Left lung (tissue), 10 donors: ENCODE data around the gene CHRNA5. TPM values are rescaled to one million over a fixed set of nuclear protein-coding genes. Genes with fewer than 3 reads are reported as not detected.
A peak's percentile ranks its signal among the peaks of the same experiment; 100 is the strongest.

Experiments used
- ATAC-seq: fragments of 200-7000 bp; cut with Tn5 transposase; one replicate; pipeline ENCODE4 v1.9.1; 2020; ENCODE audit warnings: moderate library complexity
- DNase-seq, 4 donors: peaks; one replicate each; pipeline ENCODE4 v3.0.0-alpha.2; 2013 to 2020
- H3K27ac ChIP-seq, 2 donors: fragments of 200-600 bp; sonication (generic) in 1 of 2; one replicate each; pipeline versions ENCODE4 v1.5.0 to v1.8.0; 2020 to 2021
- H3K27me3 ChIP-seq, 2 donors: fragments of 200-600 bp; sonication (generic) in 1 of 2; one replicate each; pipeline versions ENCODE4 v1.5.0 to v1.8.0; 2020 to 2021
- H3K36me3 ChIP-seq, 2 donors: fragments of 200-600 bp; sonication (generic) in 1 of 2; one replicate each; pipeline versions ENCODE4 v1.5.0 to v1.8.0; 2020 to 2021
- H3K4me1 ChIP-seq, 2 donors: fragments of 200-600 bp; one replicate each; pipeline ENCODE4 v1.8.0; 2021
- H3K4me3 ChIP-seq, 2 donors: fragments of 200-600 bp; sonication (generic) in 1 of 2; one replicate each; pipeline versions ENCODE4 v1.5.0 to v1.8.0; 2020 to 2021; ENCODE audit warnings: mild to moderate bottlenecking in 1 of 2
- H3K9me3 ChIP-seq, 2 donors: fragments of 200-600 bp; sonication (generic) in 1 of 2; one replicate each; pipeline versions ENCODE4 v1.5.0 to v1.8.0; 2020 to 2021
- CTCF ChIP-seq, 2 donors: fragments of 200-600 bp; sonication (generic) in 1 of 2; IDR thresholded peaks; one replicate each; pipeline versions ENCODE4 v1.5.0 to v1.8.0; 2021; ENCODE audit warnings: antibody characterized with exemption in 2 of 2
- intact Hi-C, 2 donors: fragments of 100-400 bp; cut with DNase I; formaldehyde crosslinking; loops; one replicate each; pipeline versions ENCODE4 v1.11.2 to v1.14.2; 2022
- polyA plus RNA-seq, 6 donors: library from polyadenylated mRNA; unstranded; fragments of 120-200 nt; gene quantifications; one replicate each; pipeline ENCODE4 v1.2.1, GENCODE V29; 2013; ENCODE audit not compliant: insufficient read length in 6 of 6
- total RNA-seq, 2 donors: library from RNA; stranded (reverse); fragmentation: NEBNext Ultra II Directional; extraction: Animal tissue kit (Norgen Biotek cat#: 25700); gene quantifications; one replicate each; pipeline ENCODE4 v1.2.1, GENCODE V29; 2021
- donor health status: DM: no; HTN: yes; CAD: no.
- donor health status: DM: no; HTN: no; CAD: no.

The CHRNA5 gene
- total and polyA plus RNA-seq, 8 donors = 1.1 to 2.7 (median 1.9) TPM

DNA sequence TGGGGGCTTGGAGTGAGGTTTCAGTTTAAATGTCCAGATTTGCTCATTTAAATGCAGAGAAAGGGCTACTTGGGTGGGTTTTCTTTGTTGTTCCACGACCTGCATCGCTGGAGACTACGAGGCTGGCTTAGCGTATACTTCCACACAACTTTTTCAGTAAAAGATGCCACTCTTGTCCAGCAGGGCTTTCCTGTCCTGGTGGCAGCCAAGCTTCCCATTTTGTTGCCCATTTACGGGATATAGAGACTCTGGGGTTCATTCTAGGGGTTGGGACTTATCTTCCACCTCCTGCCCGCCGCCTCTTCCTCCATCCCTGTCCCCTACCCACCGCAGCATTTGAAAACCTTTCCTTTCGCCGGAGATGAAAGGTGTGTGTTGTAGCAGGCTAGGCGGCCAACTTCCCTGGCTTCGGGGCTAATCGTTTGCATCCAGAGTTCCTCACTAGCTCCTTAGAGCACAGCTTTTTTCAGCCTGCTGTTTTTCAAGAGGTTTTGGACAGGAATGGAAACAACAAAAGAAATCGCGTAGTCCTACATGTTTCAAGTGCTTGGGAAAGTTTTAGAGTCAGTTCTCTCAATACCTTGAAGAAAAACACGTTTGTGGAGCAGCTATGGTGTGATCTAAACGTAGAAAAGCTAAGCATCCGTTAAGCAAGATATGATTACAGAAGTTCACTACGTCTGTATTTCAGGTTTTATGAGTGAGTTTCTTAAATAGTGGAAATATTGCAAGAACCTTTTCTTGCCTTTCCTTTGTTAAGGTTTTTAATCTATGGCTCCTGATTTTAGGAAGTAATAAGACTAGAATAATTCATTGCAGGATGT, 843 bp downstream of the CHRNA5 start:
- no peaks in the 10 kb centered on the region for H3K36me3 ChIP-seq
- TF ChIP-seq CTCF (IDR thresholded peaks at IDR 0.05) = no peak
- no peak overlapping the region for H3K27ac ChIP-seq
- intact Hi-C loops = no loop called here
- ATAC-seq = peak; percentile 31
- H3K9me3 ChIP-seq = no peaks in the 10 kb centered on the region
- peak overlapping the region; percentile 44 to 51 for H3K4me3 ChIP-seq
- H3K27me3 ChIP-seq = peaks cover 8 to 56% of the 10 kb centered on the region in 2 donors
- peaks cover 6 to 18% of the 10 kb centered on the region in 2 donors for H3K4me1 ChIP-seq
- peak in 2 of 4 donors; percentile 9 for DNase-seq

GRCh38 chr15:78567531-78567930, 2.2 kb downstream of the CHRNA5 start:
- no peak for DNase-seq
- TF ChIP-seq CTCF (IDR thresholded peaks at IDR 0.05) = no peak
- no peaks in the 10 kb centered on the region for H3K9me3 ChIP-seq
- no peak for ATAC-seq
- no peaks in the 10 kb centered on the region for H3K36me3 ChIP-seq
- intact Hi-C loops = no loop called here
- no peak overlapping the region for H3K27ac ChIP-seq
- H3K4me3 ChIP-seq = no peak overlapping the region
- H3K4me1 ChIP-seq = peaks cover 6 to 18% of the 10 kb centered on the region in 2 donors
- peaks cover 8 to 56% of the 10 kb centered on the region in 2 donors for H3K27me3 ChIP-seq

DNA sequence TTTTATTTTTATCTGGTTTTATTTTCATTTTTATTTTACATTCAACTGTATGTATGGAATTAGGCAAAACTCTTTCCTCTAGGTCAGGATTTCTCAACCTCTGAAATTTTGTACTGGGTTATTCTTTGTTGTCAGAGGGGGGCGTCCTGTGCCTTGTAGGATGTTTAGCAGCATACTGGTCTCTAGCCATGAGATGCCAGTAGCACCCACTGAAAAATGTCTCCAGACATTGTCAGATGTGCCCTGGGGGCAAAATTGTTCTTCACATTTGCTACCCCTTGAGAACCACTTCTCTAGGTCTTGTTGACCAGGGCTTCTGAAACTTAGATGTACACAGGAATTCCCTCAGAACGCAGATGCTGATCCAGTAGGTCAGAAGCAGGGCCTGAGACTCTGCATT, 5.4 kb downstream of the CHRNA5 start:
- intact Hi-C loops = no loop called here
- Histone ChIP-seq H3K27me3 (peaks cover 8 to 40% of the 10 kb centered on the region in 2 donors), H3K9me3 (no peaks in the 10 kb centered on the region), H3K27ac (no peak overlapping the region), H3K4me3 (no peak overlapping the region), H3K4me1 (peaks cover 6 to 9% of the 10 kb centered on the region in 2 donors), H3K36me3 (no peaks in the 10 kb centered on the region)
- TF ChIP-seq CTCF (IDR thresholded peaks at IDR 0.05) = no peak
- no peak for ATAC-seq
- no peak for DNase-seq

- Histone ChIP-seq H3K4me3 (no peak overlapping the region), H3K36me3 (no peaks in the 10 kb centered on the region), H3K4me1 (peaks cover 0 to 2% of the 10 kb centered on the region in 2 donors), H3K27ac (no peak overlapping the region), H3K27me3 (peaks cover 8 to 33% of the 10 kb centered on the region in 2 donors), H3K9me3 (no peaks in the 10 kb centered on the region)
- intact Hi-C loops = no loop called here
- DNase-seq (no peak), ATAC-seq (no peak)
- TF ChIP-seq CTCF (IDR thresholded peaks at IDR 0.05) = no peak
Observed at GRCh38 chr15:78571382-78571781, 6.1 kb downstream of the CHRNA5 start.

DNA sequence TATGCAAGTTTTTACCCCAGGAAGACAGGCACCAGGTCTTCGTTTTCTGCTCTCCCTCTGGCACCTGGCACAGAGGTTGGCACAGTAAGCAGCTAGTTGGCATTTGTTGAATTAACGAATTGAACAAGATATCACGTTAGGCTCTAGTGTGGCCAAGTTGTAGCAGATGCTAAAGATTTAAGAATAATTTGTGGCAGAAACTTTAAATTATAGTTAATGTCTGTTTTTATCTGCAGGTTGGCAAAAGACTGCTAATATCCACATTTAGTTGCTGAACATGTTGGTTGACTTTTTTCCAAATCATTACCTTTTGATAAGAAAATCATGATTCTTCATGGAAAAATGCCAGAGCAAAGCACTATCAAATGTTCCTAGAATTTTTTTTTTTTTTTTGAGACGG, 8.1 kb downstream of the CHRNA5 start:
- no peak for TF ChIP-seq CTCF (IDR thresholded peaks at IDR 0.05)
- Histone ChIP-seq H3K36me3 (no peaks in the 10 kb centered on the region), H3K27ac (no peak overlapping the region), H3K4me3 (no peak overlapping the region), H3K27me3 (peaks cover 0 to 15% of the 10 kb centered on the region in 2 donors), H3K4me1 (no peaks in the 10 kb centered on the region), H3K9me3 (no peaks in the 10 kb centered on the region)
- intact Hi-C loops = no loop called here
- ATAC-seq (no peak), DNase-seq (no peak)
